Osteoblast (primary cell): ENCODE measurements around the gene DNASE1L3. TPM values are rescaled to one million over a fixed set of nuclear protein-coding genes. Genes with fewer than 3 reads are reported as not detected.

Experiments
- DNase-seq: peaks from one replicate; pipeline ENCODE4 v3.0.0; 2011; ENCODE audit warnings: low spot score, mixed read lengths; ENCODE audit not compliant: insufficient read length; ENCODE audit errors: missing footprints
- H2AFZ ChIP-seq: 2 replicates; pipeline ENCODE4 v1.6.0; 2011; ENCODE audit warnings: mild to moderate bottlenecking, low read length
- H3K27ac ChIP-seq: 2 replicates; pipeline ENCODE4 v1.5.1; 2011; ENCODE audit warnings: mild to moderate bottlenecking, low read depth, low read length, moderate library complexity
- H3K27me3 ChIP-seq: 2 replicates; pipeline ENCODE4 v1.6.0; 2012; ENCODE audit warnings: mild to moderate bottlenecking, control low read depth, inconsistent platforms, low read length, moderate library complexity; ENCODE audit not compliant: insufficient read depth
- H3K36me3 ChIP-seq: 2 replicates; pipeline ENCODE4 v1.5.1; 2011; ENCODE audit warnings: mild to moderate bottlenecking, low read length, control low read depth, moderate library complexity; ENCODE audit not compliant: insufficient read depth
- H3K4me1 ChIP-seq: 2 replicates; pipeline ENCODE4 v1.5.1; 2011; ENCODE audit warnings: mild to moderate bottlenecking, low read length, control low read depth, moderate library complexity; ENCODE audit not compliant: insufficient read depth
- H3K4me2 ChIP-seq: 2 replicates; pipeline ENCODE4 v1.6.0; 2011; ENCODE audit warnings: mild to moderate bottlenecking, low read length; ENCODE audit not compliant: insufficient read depth
- H3K4me3 ChIP-seq: fragments of 200-600 bp; sonication (generic); 3 replicates; pipeline ENCODE4 v1.5.1; 2012; ENCODE audit warnings: mild to moderate bottlenecking, low read length, inconsistent platforms; ENCODE audit not compliant: insufficient read depth
- H3K79me2 ChIP-seq: 2 replicates; pipeline ENCODE4 v1.6.0; 2012; ENCODE audit warnings: mild to moderate bottlenecking, low read length, control low read depth, inconsistent platforms; ENCODE audit not compliant: insufficient read depth
- H3K9me3 ChIP-seq: 2 replicates; pipeline ENCODE4 v1.5.1; 2011; ENCODE audit warnings: low read depth, low read length, control low read depth
- H4K20me1 ChIP-seq: 2 replicates; pipeline ENCODE4 v1.6.0; 2012; ENCODE audit warnings: mild to moderate bottlenecking, low read length, control low read depth; ENCODE audit not compliant: insufficient read depth
- CTCF ChIP-seq: IDR thresholded peaks from 2 replicates; pipeline ENCODE4 v1.5.1; 2011; ENCODE audit warnings: mild to moderate bottlenecking, low read depth, low read length, moderate library complexity; ENCODE audit errors: extremely low read depth
- total RNA-seq: library from RNA; depleted of rRNA; stranded (reverse); fragments of >200 nt; gene quantifications from 2 replicates; pipeline ENCODE4 v1.2.3, GENCODE V29; 2012

The DNASE1L3 gene
- not detected in 2 replicates for total RNA-seq

GRCh38 chr3:58210761-58211460, at the start of gene DNASE1L3:
TSS of gene DNASE1L3 (minus strand) at chr3:58210972. CDS start at chr3:58210906, 66 bp downstream.
- H3K27ac ChIP-seq: no peak within 1 kb of the TSS
- H3K4me2 ChIP-seq: no peak within 1 kb of the TSS
- H3K9me3 ChIP-seq: no peaks in the 10 kb centered on the region
- H3K79me2 ChIP-seq: no peaks in the 10 kb centered on the region
- DNase-seq: no peak
- H4K20me1 ChIP-seq: no peaks in the 10 kb centered on the region
- H3K36me3 ChIP-seq: no peaks in the 10 kb centered on the region
- peaks cover 10% of the 10 kb centered on the region for H3K4me1 ChIP-seq
- H3K4me3 ChIP-seq: no peak within 1 kb of the TSS
- peaks cover 34% of the 10 kb centered on the region for H3K27me3 ChIP-seq
- TF ChIP-seq CTCF: no peak
- H2AFZ ChIP-seq: no peak within 1 kb of the TSS

GRCh38 chr3:58260261-58260731, 49.5 kb upstream of the DNASE1L3 start:
- Histone ChIP-seq H3K36me3 (no peaks in the 10 kb centered on the region), H3K27me3 (no peaks in the 10 kb centered on the region), H4K20me1 (no peaks in the 10 kb centered on the region), H3K4me3 (no peak overlapping the region), H3K4me1 (peaks cover 13% of the 10 kb centered on the region), H3K4me2 (peak overlapping the region; percentile 18), H2AFZ (peak overlapping the region; percentile 8), H3K79me2 (no peaks in the 10 kb centered on the region), H3K9me3 (no peaks in the 10 kb centered on the region), H3K27ac (peak overlapping the region; percentile 60)
- peak; percentile 79 for DNase-seq
- no peak for TF ChIP-seq CTCF

- Histone ChIP-seq H3K9me3 (no peaks in the 10 kb centered on the region), H3K79me2 (no peaks in the 10 kb centered on the region), H3K4me3 (no peak overlapping the region), H4K20me1 (no peaks in the 10 kb centered on the region), H3K36me3 (no peaks in the 10 kb centered on the region), H3K4me1 (peaks cover 13% of the 10 kb centered on the region), H3K27ac (no peak overlapping the region), H3K4me2 (no peak overlapping the region), H2AFZ (no peak overlapping the region), H3K27me3 (no peaks in the 10 kb centered on the region)
- no peak for TF ChIP-seq CTCF
- DNase-seq: no peak
Measured at GRCh38 chr3:58258392-58259055, 47.8 kb upstream of the DNASE1L3 start.

GRCh38 chr3:58256511-58256910, 45.7 kb upstream of the DNASE1L3 start:
- no peaks in the 10 kb centered on the region for H3K27me3 ChIP-seq
- no peak overlapping the region for H3K4me2 ChIP-seq
- no peak for DNase-seq
- H3K9me3 ChIP-seq: no peaks in the 10 kb centered on the region
- H3K79me2 ChIP-seq: no peaks in the 10 kb centered on the region
- TF ChIP-seq CTCF: no peak
- peaks cover 13% of the 10 kb centered on the region for H3K4me1 ChIP-seq
- no peak overlapping the region for H3K4me3 ChIP-seq
- no peaks in the 10 kb centered on the region for H3K36me3 ChIP-seq
- H4K20me1 ChIP-seq: no peaks in the 10 kb centered on the region
- no peak overlapping the region for H2AFZ ChIP-seq
- H3K27ac ChIP-seq: no peak overlapping the region
